Hepatocyte (in vitro differentiated cells): Measurements from ENCODE around the gene MS4A7.

Experiments
- CTCF ChIP-seq: fragments of 200-600 bp; sonication (generic); IDR thresholded peaks from 2 replicates; pipeline ENCODE4 v1.5.1; 2016; ENCODE audit warnings: antibody characterized with exemption, mild to moderate bottlenecking; ENCODE audit not compliant: poor library complexity
- EZH2 ChIP-seq: fragments of 200-600 bp; sonication (generic); IDR thresholded peaks from 2 replicates; pipeline ENCODE4 v1.6.1; 2016; ENCODE audit warnings: antibody characterized with exemption, mild to moderate bottlenecking, borderline replicate concordance

GRCh38 chr11:60428517-60428916 lies 50.2 kb downstream of the MS4A7 start:
- TF ChIP-seq CTCF (no peak), EZH2 (no peak)
